K562 (cell line): ENCODE measurements around the gene CYP21A2. TPM values are rescaled to one million over a fixed set of nuclear protein-coding genes. Genes with fewer than 3 reads are reported as not detected.

ENCODE experiments used
- CAMTA2 ChIP-seq: fragments of 250-450 bp; sonication (Bioruptor Pico); conservative IDR thresholded peaks from 2 replicates; pipeline ENCODE4 v1.5.1; 2022
- E2F1 ChIP-seq: sonication (generic); formaldehyde crosslinking; IDR thresholded peaks from 2 replicates; pipeline ENCODE4 v1.8.1; 2023; ENCODE audit warnings: mild to moderate bottlenecking, missing genetic modification reagents, moderate library complexity
- GATA2 ChIP-seq: sonication (generic); formaldehyde crosslinking; IDR thresholded peaks from 2 replicates; pipeline ENCODE4 v1.4.0; 2020; ENCODE audit warnings: mild to moderate bottlenecking, missing genetic modification reagents
- GTF2A2 ChIP-seq: IDR thresholded peaks from 2 replicates; pipeline ENCODE4 v1.6.1; 2016; ENCODE audit warnings: mild to moderate bottlenecking, missing genetic modification characterization, missing compliant biosample characterization
- IRF1 ChIP-seq: sonication (generic); formaldehyde crosslinking; IDR thresholded peaks from 2 replicates; pipeline ENCODE4 v1.8.0; 2022; ENCODE audit warnings: missing genetic modification reagents, mild to moderate bottlenecking, borderline replicate concordance
- KDM5B ChIP-seq: fragments of 200-600 bp; sonication (generic); IDR thresholded peaks from 2 replicates; pipeline ENCODE4 v1.6.1; 2012; ENCODE audit warnings: low read depth, mild to moderate bottlenecking, moderate library complexity, low read length, control low read depth, inconsistent platforms; ENCODE audit not compliant: insufficient replicate concordance
- PRPF4 ChIP-seq: fragments of 200-400 bp; formaldehyde crosslinking; IDR thresholded peaks from one replicate; pipeline ENCODE4 v1.6.1; 2017; ENCODE audit warnings: low read length, low read depth, mild to moderate bottlenecking; ENCODE audit not compliant: insufficient read depth, poor library complexity, severe bottlenecking
- RBM34 ChIP-seq: fragments of 200-400 bp; formaldehyde crosslinking; IDR thresholded peaks from 2 replicates; pipeline ENCODE4 v1.6.1; 2018; ENCODE audit warnings: low read length, borderline replicate concordance; ENCODE audit not compliant: insufficient read depth
- SMARCA5 ChIP-seq: fragments of 450-650 bp; IDR thresholded peaks from 2 replicates; pipeline ENCODE4 v1.6.1; 2016
- SOX6 ChIP-seq: fragments of 450-650 bp; IDR thresholded peaks from 2 replicates; pipeline ENCODE4 v1.6.1; 2014; ENCODE audit warnings: mild to moderate bottlenecking
- SREBF2 ChIP-seq: sonication (generic); formaldehyde crosslinking; IDR thresholded peaks from 2 replicates; pipeline ENCODE4 v1.4.0; 2020; ENCODE audit warnings: mild to moderate bottlenecking, missing genetic modification reagents
- ZHX1 ChIP-seq: fragments of 150-350 bp; conservative IDR thresholded peaks from 2 replicates; pipeline ENCODE4 v1.6.1; 2014; ENCODE audit warnings: low read length
- ZSCAN32 ChIP-seq: fragments of 450-650 bp; formaldehyde crosslinking; IDR thresholded peaks from 2 replicates; pipeline ENCODE4 v1.4.0; 2020; ENCODE audit warnings: mild to moderate bottlenecking, moderate library complexity
- polyA plus RNA-seq, 8 experiments: library from polyadenylated mRNA; depleted of rRNA in 4 of 8; stranded (reverse) in 5 of 8; unstranded in 3 of 8; fragments of >200 nt; fragmentation: Nextera tagmentation in 2 of 8; fragmentation: Illumina TruSeq in 1 of 8; extraction: Ambion mirVana in 2 of 8; extraction: Trizol in 1 of 8; gene quantifications; 2 replicates each; pipeline versions ENCODE4 v1.2.1 to v1.2.3, GENCODE V29; 2011 to 2014; ENCODE audit warnings: inconsistent platforms in 1 of 8, missing spikeins in 1 of 8
- total RNA-seq, 7 experiments: library from RNA; depleted of rRNA in 6 of 7; stranded (reverse); fragments of >200 nt in 6 of 7; fragmentation: Illumina TruSeq in 2 of 7; extraction: Trizol in 2 of 7; gene quantifications; 2 replicates each; pipeline versions ENCODE4 v1.2.1 to v1.2.3, GENCODE V29; 2011 to 2021; ENCODE audit warnings: low replicate concordance in 1 of 7
- TF ChIP-seq, protein P1 (sequence below): fragments of 250-450 bp; sonication (Bioruptor Pico); IDR thresholded peaks from 2 replicates; pipeline ENCODE4 v1.8.0; 2021; ENCODE audit warnings: borderline replicate concordance, mild to moderate bottlenecking, moderate library complexity; ENCODE audit not compliant: poor library complexity, severe bottlenecking

The CYP21A2 gene
- total and polyA plus RNA-seq, 9 of the 15 experiments (the other 6 are each of a cell fraction or from before 2014, with no cell fraction given) = 0.03 to 1.4 (median 0.19) TPM

- TF ChIP-seq IRF1 (CRISPR knock-in tag) = no peak
- TF ChIP-seq ZSCAN32 (CRISPR knock-in tag) = no peak
- TF ChIP-seq KDM5B = no peak
- TF ChIP-seq ZHX1 = no peak
- no peak for TF ChIP-seq RBM34
- TF ChIP-seq GATA2 (CRISPR knock-in tag) = no peak
- no peak for TF ChIP-seq GTF2A2 (tag)
- no peak for TF ChIP-seq SREBF2 (CRISPR knock-in tag)
- no peak for TF ChIP-seq SOX6
- no peak for TF ChIP-seq CAMTA2 (CRISPR knock-in tag)
- TF ChIP-seq, protein P1, sequence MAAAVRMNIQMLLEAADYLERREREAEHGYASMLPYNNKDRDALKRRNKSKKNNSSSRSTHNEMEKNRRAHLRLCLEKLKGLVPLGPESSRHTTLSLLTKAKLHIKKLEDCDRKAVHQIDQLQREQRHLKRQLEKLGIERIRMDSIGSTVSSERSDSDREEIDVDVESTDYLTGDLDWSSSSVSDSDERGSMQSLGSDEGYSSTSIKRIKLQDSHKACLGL (CRISPR knock-in tag) = no peak
- TF ChIP-seq SMARCA5 = no peak
- no peak for TF ChIP-seq PRPF4
- TF ChIP-seq E2F1 = peak; percentile 73
Observed at GRCh38 chr6:32047855-32048766, 9.9 kb downstream of the CYP21A2 start (continued).
